Renal cortex interstitium (tissue), 15 donors: ENCODE results near the gene RBMY1D. TPM values are rescaled to one million over a fixed set of nuclear protein-coding genes. Genes with fewer than 3 reads are reported as not detected.
"Not testable (repeated sequence)": the region's sequence is repeated elsewhere in the genome, so short reads cannot be mapped to it uniquely, and the experiment has no call there.

Experiments used
- DNase-seq, 11 donors: peaks; one replicate each; pipeline ENCODE4 v3.0.0-alpha.2; 2013; ENCODE audit warnings: low read depth in 9 of 11, low spot score in 4 of 11; ENCODE audit errors: extremely low read depth in 1 of 11
- long read RNA-seq, 16 experiments: transcript quantifications; one replicate each; lab custom pipeline, GENCODE V29; 2026
- polyA plus RNA-seq, 3 donors: library from polyadenylated mRNA; unstranded; fragments of 120-200 nt; gene quantifications; one replicate each; pipeline ENCODE4 v1.2.1, GENCODE V29; 2013; ENCODE audit not compliant: insufficient read length in 3 of 3

Gene RBMY1D
- not detected for polyA plus RNA-seq
- long read RNA-seq, donor 1, result 0 reads
- long read RNA-seq, donor 2, result 0 reads
- long read RNA-seq, donor 3, result 0 reads
- long read RNA-seq, donor 4, result 0 reads
- long read RNA-seq, donor 5, result 0 reads
- long read RNA-seq, donor 6, result 0 reads
- long read RNA-seq, donor 7, result 0 reads
- long read RNA-seq, donor 8, result 0 reads
- long read RNA-seq, donor 9, result 0 reads
- long read RNA-seq, donor 10, result 0 reads
- long read RNA-seq, donor 11, result 0 reads
- long read RNA-seq, donor 12, result 0 reads
- long read RNA-seq, donor 13, result 0 reads
- long read RNA-seq, donor 14, result 0 reads
- long read RNA-seq, donor 15, result 0 reads
- long read RNA-seq, donor 16, result 0 reads

DNA sequence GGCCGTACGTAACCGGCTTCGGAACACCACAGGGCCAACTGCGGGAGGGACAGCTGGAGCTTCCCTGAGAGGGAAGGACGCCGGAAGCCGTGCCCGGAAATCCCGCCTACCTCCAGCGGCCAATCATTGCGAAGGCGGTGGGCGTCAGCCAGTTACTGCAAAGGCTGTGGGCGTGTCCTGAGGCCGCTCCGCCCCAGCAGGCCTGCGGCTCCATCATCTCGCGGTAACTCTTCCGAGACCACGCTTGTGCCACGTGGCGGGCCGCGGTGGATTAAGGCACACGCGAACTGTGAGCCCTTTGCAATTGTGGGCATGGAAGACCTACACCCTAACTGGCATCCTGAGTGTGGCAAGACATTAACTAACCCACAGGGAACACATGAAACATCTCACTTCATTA is at the start of gene RBMY1D:
Gene RBMY1D (minus strand): TSS at position 101 of the 400 bp plus-strand sequence. CDS start 2,013 bp downstream, outside the sequence.
- DNase-seq, result not testable (repeated sequence)

DNA sequence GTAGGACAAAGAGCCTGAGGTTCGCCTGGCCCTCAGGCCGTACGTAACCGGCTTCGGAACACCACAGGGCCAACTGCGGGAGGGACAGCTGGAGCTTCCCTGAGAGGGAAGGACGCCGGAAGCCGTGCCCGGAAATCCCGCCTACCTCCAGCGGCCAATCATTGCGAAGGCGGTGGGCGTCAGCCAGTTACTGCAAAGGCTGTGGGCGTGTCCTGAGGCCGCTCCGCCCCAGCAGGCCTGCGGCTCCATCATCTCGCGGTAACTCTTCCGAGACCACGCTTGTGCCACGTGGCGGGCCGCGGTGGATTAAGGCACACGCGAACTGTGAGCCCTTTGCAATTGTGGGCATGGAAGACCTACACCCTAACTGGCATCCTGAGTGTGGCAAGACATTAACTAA is 23.6 kb upstream of the RBMY1D start, which contains the start of gene RBMY1E:
Gene RBMY1E (minus strand): TSS at position 101 of the 400 bp plus-strand sequence. CDS start 1,978 bp downstream, outside the sequence.
- DNase-seq, result not testable (repeated sequence)

DNA sequence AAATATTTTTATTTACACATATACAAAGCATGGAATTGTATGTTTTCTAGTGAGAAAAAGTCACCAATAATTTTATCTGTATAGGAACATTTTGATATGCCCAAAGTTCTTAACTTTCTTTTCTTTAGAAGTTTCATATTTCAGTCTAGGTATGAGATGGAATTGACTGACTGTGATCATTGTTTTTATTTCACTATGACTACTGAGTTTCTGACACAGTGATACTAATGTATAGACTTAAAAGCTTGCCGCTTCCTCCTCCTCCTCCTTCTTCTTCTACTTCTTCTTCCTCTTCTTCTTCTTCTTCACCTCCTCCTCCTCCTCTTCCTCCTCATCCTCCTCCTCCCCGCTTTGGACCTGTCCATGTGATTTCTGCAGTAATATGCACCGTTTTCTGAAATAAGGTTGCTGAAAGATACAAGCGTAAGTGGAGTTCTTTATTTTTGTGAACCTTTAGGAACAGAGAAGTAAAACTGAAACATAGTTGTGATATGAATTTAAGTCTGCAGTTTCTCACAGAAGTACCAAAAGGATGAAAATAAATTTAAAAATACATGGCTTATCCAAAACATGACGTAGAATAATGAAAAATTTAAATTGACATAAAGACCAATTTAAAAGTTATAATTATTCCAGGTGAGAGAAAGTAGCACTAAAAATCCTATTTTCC is 24.8 kb downstream of the RBMY1D start:
- DNase-seq, result not testable (repeated sequence)

DNA sequence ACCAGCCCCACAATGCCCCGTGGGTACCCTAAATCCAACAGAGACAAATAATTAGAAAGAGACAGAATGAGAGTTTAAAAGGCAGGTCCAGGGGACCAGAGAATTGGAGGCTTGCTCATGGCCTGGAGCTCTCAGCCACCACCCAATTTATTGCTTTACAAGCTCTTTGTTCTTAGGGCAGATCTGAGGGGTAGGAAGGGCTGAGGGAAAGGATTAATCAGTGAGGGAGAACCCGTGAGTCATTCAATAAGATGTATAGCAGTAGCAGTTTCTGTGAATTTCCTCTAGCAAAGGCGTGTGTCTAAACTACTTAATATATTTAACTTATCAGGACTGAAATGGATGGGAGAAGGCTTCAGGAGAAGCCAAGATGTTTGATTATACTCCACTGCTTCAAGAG is 48.8 kb downstream of the RBMY1D start:
- no peak for DNase-seq

DNA sequence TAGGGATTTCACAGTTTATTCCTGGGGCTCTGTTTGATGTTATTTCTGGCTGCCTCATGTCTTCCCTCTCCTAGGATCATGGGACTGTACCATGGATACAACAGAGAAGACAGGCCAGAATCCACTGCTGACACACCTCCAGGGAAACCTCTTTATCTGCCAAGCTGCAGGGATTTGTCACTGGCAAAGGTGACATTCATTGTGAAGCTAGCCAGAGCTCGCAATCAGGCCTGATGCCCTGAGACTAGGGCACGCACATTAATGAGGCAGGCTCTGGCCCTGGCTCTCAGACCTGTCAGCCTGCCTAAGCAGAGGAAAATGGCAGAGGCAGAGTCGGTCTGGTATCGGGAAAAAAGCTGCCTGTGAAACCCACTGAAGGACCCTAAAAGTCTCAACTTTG is 52.2 kb downstream of the RBMY1D start:
- no peak for DNase-seq

DNA sequence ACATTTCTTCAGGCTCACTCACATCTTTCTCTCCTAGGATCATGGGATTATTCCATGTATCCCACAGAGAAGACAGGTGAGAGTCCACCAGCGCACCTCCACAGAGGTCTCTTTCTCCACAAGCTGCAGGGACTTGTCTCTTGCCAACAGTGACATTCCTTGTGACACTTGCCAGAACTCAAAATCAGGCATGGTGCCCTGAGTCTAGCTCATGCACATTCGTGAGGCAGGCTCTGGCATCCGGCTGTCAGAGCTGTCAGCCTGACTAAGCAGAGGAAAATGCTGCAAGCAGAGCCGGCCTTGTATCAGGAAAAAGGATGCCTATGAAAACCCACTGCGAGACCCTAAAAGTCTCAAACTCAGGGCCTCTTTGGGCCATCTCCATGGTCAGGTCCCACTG is 54.8 kb downstream of the RBMY1D start:
- DNase-seq, result no peak

DNA sequence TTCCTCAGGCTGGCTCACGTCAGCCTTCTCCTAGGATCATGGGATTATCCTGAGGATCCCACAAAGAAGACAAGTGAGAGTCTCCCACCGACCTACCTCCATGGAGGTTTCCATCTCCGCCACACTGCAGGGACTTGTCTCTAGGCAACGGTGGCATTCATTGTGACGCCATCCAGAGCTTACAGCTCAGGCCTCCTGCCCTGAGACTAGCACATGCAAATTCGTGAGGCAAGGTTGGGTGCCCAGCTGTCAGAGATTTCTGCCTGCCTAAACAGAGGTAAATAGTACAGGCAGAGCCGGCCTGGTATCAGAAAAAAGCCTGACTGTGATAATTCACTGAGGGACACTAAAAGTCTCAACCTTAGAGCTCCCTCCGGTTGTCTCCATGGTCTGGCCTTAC is 58.0 kb downstream of the RBMY1D start:
- no peak for DNase-seq

DNA sequence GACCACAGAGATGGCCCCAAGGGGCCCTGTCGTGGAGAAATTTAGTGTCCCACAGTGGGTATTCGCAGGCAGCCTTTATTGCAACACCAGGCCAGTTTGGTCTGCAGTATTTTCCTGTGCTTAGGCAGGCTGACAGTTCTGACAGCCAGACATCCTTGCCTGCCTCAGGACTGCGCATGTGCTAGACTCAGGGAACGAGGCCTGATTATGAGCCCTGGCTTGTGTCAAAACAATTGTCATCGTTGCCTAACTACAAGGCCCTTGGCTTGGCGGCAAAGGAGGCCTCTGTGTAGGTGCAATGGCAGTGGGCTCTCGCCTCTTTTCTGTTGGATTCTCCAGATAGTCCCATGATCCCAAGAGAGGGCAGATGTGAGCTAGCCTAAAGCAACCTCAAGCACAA is 59.3 kb downstream of the RBMY1D start:
- no peak for DNase-seq

Other genes starting within 250 kb of the RBMY1D start
- not detected for gene RBMY1E, start 23.5 kb upstream of the RBMY1D start, polyA plus RNA-seq